Germinal center (tissue), 1 donor: ENCODE results near the gene ZGPAT.

Experiments
- DNase-seq: peaks from one replicate; pipeline ENCODE4 v3.0.0; 2012; ENCODE audit warnings: mixed read lengths, low spot score

Gene ZGPAT

GRCh38 chr20:63734111-63734945, 26.5 kb downstream of the ZGPAT start:
- no peak for DNase-seq

DNA sequence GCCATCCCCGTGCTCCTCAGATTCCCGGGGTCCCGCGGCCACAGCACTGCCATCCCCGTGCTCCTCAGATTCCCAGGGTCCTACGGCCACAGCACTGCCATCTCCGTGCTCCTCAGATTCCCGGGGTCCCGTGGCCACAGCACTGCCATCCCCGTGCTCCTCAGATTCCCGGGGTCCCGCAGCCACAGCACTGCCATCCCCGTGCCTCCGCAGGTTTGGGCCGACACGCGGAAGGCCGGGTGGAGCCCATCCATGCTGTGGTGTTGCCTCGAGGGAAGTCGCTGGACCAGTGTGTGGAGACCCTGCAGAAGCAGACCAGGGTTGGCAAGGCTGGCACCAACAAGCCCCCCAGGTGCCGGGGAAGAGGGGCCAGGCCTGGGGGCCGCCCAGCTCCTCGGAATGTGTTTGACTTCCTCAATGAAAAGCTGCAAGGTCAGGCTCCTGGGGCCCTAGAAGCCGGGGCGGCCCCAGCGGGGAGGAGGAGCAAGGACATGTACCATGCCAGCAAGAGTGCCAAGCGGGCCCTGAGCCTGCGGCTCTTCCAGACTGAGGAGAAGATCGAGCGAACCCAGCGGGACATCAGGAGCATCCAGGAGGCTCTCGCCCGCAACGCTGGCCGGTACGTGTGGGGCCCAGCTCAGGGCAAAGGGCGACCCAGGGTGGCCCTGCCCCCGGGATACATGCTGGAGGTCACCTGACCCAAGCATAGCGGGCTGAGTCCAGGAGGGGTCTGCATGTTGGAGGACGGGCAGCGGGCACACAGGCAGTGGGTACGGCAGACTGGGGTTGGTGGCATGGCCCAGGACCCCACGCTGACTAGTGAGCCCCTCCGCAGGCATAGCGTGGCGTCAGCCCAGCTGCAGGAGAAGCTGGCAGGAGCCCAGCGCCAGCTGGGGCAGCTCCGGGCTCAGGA, 27.4 kb downstream of the ZGPAT start:
- DNase-seq, result no peak

DNA sequence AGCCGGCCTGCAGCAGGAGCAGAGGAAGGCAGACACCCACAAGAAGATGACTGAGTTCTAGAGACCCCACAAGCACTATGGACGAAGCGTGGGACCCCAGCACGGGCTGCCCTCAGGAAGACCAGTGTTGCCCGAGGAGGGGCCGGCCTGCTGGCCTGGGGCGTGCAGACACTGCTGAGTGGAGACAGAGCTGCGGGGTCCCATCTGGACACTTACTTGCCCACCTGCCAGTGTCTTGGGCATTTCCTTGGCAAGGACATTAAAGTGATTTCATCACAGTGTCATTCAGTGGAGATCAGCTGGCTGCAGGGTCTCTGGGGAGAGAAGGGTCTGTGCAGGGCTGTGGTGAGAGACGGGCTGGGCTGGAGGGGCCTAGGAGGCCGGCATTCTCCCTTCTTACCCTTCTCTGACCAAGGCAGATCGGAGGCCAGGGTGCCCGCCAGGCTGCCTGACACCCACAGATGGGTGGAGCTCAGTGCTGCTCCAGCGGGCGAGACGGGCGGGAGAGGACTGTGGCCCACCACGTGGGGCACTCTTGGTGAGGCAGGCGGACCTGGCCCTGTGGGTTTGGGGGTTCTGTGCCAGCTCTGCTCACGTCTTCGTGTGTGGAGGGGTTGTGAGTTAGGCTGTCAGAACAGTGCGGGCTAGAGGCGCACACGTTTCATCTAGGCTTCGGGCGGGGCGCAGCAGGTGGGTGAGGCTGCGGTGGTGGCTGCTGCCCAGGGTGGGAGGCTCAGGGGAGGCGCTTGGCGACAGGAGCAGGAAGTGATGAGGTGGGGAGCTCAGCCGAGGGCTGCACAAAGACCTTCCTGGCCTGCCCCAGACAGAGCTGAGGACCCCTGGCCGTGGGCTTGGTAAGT, 28.2 kb downstream of the ZGPAT start, which contains the start of gene LIME1:
TSS of gene LIME1 (plus strand) at position 806 of the 860 bp plus-strand sequence. CDS start 886 bp downstream, outside the sequence.
- peak; percentile 83 for DNase-seq

- peak; percentile 67 for DNase-seq
Measured at GRCh38 chr20:63736893-63737694, 29.3 kb downstream of the ZGPAT start.

DNA sequence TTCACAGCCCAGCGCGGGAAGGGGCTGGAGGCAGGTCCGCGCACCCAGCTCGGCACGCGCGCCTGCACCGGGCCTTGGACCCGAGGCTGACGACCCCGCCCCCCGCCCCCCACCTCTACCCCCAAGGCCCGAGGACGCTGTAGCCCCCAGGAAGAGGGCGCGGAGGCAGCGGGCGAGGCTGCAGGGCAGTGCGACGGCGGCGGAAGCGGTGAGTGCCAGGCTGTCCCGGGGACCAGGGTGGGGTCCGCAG, 29.8 kb downstream of the ZGPAT start:
- DNase-seq, result no peak

DNA sequence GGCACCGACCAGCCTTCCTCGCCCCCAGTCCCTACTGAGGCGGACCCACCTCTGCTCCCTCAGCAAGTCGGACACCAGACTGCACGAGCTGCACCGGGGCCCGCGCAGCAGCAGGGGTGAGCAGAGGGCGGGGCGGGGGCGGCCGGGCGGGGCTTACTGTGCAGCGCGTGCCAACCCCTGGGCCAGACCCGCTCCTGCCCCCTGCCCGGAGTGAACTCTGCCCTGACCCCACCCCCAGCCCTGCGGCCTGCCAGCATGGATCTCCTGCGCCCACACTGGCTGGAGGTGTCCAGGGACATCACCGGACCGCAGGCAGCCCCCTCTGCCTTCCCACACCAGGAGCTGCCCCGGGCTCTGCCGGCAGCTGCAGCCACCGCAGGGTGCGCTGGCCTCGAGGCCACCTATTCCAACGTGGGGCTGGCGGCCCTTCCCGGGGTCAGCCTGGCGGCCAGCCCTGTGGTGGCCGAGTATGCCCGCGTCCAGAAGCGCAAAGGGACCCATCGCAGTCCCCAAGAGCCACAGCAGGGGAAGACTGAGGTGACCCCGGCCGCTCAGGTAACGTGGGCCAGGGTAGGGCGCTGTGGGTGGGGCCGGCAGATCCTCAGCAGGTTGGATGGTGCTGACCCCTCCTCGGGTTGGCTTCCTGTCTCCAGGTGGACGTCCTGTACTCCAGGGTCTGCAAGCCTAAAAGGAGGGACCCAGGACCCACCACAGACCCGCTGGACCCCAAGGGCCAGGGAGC, 30.3 kb downstream of the ZGPAT start:
- DNase-seq, result peak; percentile 61

GRCh38 chr20:63738687-63739129, 30.9 kb downstream of the ZGPAT start:
- no peak for DNase-seq

DNA sequence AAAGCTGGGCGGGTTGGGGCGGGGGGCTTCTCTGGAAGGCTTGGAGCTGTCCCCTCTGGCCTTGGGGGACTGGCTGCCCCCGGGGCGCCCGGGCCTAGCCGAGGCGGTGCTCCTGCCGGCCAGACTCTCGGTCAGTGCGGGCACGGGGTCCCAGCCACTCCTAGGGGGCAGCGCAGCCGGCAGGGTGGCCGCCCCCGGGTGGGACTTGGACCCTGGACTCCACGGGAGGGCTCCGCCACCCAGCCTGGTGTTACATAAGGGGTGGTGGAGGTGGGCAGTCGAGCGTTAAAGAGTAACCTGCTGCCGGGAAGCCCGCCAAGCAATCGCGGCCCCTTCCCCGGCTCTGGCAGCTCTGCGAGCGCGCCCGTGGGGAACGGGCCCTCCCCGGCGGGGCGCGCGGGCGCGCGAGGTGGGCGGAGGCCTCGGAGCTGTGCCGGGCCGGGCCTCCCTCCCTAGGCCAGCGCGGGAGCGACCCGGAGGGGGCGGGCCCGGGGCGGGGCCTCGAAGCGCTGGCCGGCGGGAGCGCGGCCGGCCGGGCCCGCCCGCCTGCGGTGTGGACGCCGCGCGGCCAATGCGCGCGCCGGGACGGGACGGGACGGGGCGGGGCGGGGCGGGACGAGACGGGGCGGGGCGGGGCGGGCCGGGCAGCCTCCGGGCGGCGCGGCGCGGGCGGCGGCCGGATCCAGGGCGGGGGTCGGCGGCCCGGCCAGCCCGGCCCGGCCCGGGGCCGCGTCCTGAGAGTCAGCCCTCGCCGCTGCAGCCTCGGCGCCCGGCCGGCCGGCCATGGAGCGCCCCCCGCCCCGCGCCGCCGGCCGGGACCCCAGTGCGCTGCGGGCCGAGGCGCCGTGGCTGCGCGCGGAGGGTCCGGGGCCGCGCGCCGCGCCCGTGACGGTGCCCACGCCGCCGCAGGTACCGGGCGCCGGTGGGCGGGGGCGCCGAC, 31.6 kb downstream of the ZGPAT start, which contains the start of gene SLC2A4RG:
TSS of gene SLC2A4RG (plus strand) at position 647 of the 940 bp plus-strand sequence. CDS start at position 784, 137 bp downstream.
- DNase-seq, result peak; percentile 88

DNA sequence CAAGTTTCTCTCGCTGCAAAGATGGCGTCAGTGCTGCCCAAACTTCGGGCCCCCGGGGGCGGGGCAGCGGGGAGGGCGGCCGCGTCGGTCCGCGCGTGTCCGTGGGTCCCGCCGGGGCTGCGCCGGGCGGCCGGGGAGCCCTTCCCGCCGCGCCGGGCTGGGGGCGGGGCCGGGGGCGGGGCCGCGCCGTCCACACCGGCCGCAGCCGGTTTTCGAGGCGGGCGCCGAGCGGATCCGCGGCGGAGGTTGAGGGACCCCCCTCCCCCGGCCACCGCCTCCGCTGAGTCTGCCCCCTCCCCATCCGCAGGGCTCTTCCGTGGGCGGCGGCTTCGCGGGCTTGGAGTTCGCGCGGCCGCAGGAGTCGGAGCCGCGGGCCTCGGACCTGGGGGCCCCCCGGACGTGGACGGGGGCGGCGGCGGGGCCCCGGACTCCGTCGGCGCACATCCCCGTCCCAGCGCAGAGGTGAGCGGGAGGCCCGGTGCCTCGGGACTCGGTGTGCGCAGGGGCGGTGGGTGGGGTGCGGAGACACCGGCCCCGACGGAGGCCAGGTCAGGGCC, 32.3 kb downstream of the ZGPAT start:
- peak; percentile 56 for DNase-seq

GRCh38 chr20:63740627-63741353, 33.0 kb downstream of the ZGPAT start:
- DNase-seq, result no peak

- no peak for DNase-seq
Measured at GRCh38 chr20:63741354-63741675, 33.5 kb downstream of the ZGPAT start.

- no peak for DNase-seq
Measured at GRCh38 chr20:63741676-63742380, 34.0 kb downstream of the ZGPAT start.

GRCh38 chr20:63742381-63743024, 34.7 kb downstream of the ZGPAT start:
- no peak for DNase-seq

DNA sequence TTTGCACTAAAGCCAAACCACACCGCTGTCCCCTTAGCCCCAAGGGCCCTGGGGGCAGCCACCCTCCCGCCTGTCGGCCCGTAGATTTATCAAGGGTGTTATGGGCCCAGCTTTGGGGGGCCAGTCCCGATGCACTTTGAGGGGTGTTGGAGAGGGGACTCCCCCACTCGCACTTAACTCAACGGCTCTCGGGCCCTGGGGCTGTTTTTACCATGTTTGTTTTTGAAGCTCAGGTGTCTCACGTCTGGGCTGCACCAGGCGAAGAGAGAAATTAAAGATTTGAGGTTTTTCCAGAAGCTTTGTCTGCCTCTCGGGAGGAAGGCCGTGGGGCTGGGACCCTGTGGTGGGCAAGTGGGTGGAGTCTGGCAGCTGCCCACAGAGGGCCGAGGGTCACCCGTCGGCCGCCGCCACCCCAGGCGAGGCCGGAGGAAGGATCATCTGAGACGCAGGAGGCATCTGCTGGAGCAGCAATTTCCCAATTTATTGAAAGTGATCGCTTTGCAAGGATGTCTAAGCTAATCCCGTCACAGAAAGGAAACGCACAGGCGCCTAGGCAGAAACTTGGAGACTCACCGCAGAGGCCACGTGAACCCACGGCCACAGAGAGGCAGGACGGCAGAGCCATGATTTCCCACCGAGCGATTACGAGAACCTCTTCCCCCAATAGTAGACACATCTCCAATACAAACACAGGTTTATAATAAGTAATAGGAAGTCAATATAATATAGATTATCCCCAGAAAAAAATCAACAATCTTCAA, 35.6 kb downstream of the ZGPAT start:
- peak; percentile 1 for DNase-seq

GRCh38 chr20:63744158-63744557, 36.3 kb downstream of the ZGPAT start:
- DNase-seq, result no peak
